ENCODE results near the gene TRAPPC2L. TPM values are rescaled to one million over a fixed set of nuclear protein-coding genes. Genes with fewer than 3 reads are reported as not detected.

The TRAPPC2L gene
- polyA plus RNA-seq, 3 donors = 38.8 to 89.3 (median 82.4) TPM

DNA sequence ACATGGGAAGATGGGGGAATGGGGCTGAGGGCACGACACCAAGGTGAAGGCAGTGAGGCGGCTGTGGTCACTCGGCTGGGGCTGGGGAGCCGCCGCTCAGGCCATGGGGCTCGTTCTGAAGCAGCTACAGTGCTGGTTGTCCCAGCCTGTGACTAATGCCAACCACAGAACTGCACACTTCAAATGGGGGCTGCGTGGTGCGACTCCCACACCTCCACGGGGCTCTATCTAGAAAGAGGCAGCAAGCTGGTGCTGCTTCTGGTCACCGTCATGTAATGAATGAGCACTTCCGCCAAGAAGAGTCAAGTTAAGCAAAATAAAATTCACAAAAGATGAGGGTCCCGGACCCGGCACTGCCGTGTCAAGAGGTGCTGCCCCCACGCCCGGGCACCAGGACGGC lies 20.1 kb upstream of the TRAPPC2L start:
- Histone ChIP-seq H3K27me3 (ENCODE audit: control insufficient read depth in 2 of 2, insufficient read depth in 2 of 2, low read length in 2 of 2) (no peaks in the 10 kb centered on the region), H3K9me3 (replicated peaks in 1 of 2; ENCODE audit: control insufficient read depth in 1 of 2, insufficient read depth in 1 of 2, low read length in 2 of 2) (no peaks in the 10 kb centered on the region), H2AFZ (ENCODE audit: insufficient read depth, low read depth, low read length, poor library complexity, severe bottlenecking) (no peak overlapping the region), H3K27ac (ENCODE audit: low read depth in 1 of 2, low read length in 2 of 2) (no peak overlapping the region), H3K4me2 (replicated peaks; ENCODE audit: extremely low read depth, low read length, poor library complexity, severe bottlenecking) (no peak overlapping the region), H3K36me3 (replicated peaks in 1 of 2; ENCODE audit: control insufficient read depth in 1 of 2, insufficient read depth in 2 of 2, low read length in 2 of 2) (peaks cover 44 to 52% of the 10 kb centered on the region in 2 donors), H4K20me1 (ENCODE audit: insufficient read depth, low read length) (peaks cover 30% of the 10 kb centered on the region), H3K4me1 (ENCODE audit: control insufficient read depth in 1 of 2, insufficient read depth in 2 of 2, low read length in 2 of 2) (peaks cover 24 to 25% of the 10 kb centered on the region in 2 donors), H3K79me2 (ENCODE audit: insufficient read depth, low read length) (no peaks in the 10 kb centered on the region), H3K9ac (ENCODE audit: insufficient read depth, low read length, poor library complexity, severe bottlenecking) (no peak overlapping the region), H3K4me3 (replicated peaks in 1 of 3; ENCODE audit: low read depth in 2 of 3, low read length in 3 of 3) (no peak overlapping the region)
- Mint-ChIP-seq H3K9me3 (no peaks in the 10 kb centered on the region), H3K4me1 (peaks cover 15% of the 10 kb centered on the region), H3K4me3 (no peak overlapping the region), H3K27ac (no peak overlapping the region), H3K36me3 (peaks cover 35 to 51% of the 10 kb centered on the region in 2 donors), H3K27me3 (ENCODE audit: low read depth in 3 of 3) (peaks cover 0 to 2% (median 0%) of the 10 kb centered on the region in 3 donors)
- intact Hi-C loops (cut with micrococcal nuclease) = no loop called here
- DNase-seq = no peak
- no peak for TF ChIP-seq CTCF (IDR thresholded peaks at IDR 0.05)
- 95% methylated on average over 17 of the region's 17 CpGs for WGBS (ENCODE audit: insufficient coverage)

DNA sequence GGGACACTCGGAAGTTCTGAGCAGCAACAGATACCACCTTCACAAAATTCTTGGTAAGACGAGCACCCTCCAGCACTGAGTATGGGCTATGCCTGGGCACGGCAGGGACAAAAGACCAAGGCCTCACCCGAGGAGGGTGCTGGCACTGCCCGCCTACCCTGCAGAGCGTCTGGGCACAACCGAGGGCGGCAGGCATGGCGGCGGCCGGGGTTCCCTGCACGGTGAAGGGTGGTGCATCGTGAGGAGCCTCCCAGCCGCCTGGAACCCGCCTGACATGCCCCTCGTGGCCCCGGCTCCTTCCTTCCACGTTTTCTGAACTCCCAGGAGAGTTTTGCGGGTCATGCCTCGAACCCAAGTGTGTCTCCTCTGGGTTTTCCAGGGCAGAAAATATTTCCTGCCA lies 19.1 kb upstream of the TRAPPC2L start:
- intact Hi-C loops (cut with micrococcal nuclease) = no loop called here

More for the DNA sequence above, 19.1 kb upstream of the TRAPPC2L start:
- Mint-ChIP-seq H3K4me3 (no peak overlapping the region), H3K27me3 (ENCODE audit: low read depth in 3 of 3) (peaks cover 0 to 2% (median 2%) of the 10 kb centered on the region in 3 donors), H3K9me3 (no peaks in the 10 kb centered on the region), H3K36me3 (peaks cover 35 to 60% of the 10 kb centered on the region in 2 donors), H3K4me1 (peaks cover 20% of the 10 kb centered on the region), H3K27ac (no peak overlapping the region)
- Histone ChIP-seq H3K27me3 (ENCODE audit: control insufficient read depth in 2 of 2, insufficient read depth in 2 of 2, low read length in 2 of 2) (no peaks in the 10 kb centered on the region), H2AFZ (ENCODE audit: insufficient read depth, low read depth, low read length, poor library complexity, severe bottlenecking) (no peak overlapping the region), H3K4me2 (replicated peaks; ENCODE audit: extremely low read depth, low read length, poor library complexity, severe bottlenecking) (no peak overlapping the region), H3K27ac (ENCODE audit: low read depth in 1 of 2, low read length in 2 of 2) (no peak overlapping the region), H3K4me1 (ENCODE audit: control insufficient read depth in 1 of 2, insufficient read depth in 2 of 2, low read length in 2 of 2) (peaks cover 24 to 27% of the 10 kb centered on the region in 2 donors), H4K20me1 (ENCODE audit: insufficient read depth, low read length) (peaks cover 40% of the 10 kb centered on the region), H3K36me3 (replicated peaks in 1 of 2; ENCODE audit: control insufficient read depth in 1 of 2, insufficient read depth in 2 of 2, low read length in 2 of 2) (peaks cover 53 to 61% of the 10 kb centered on the region in 2 donors), H3K9me3 (replicated peaks in 1 of 2; ENCODE audit: control insufficient read depth in 1 of 2, insufficient read depth in 1 of 2, low read length in 2 of 2) (no peaks in the 10 kb centered on the region), H3K79me2 (ENCODE audit: insufficient read depth, low read length) (no peaks in the 10 kb centered on the region), H3K4me3 (replicated peaks in 1 of 3; ENCODE audit: low read depth in 2 of 3, low read length in 3 of 3) (no peak overlapping the region), H3K9ac (ENCODE audit: insufficient read depth, low read length, poor library complexity, severe bottlenecking) (no peak overlapping the region)
- no peak for DNase-seq
- no peak for TF ChIP-seq CTCF (IDR thresholded peaks at IDR 0.05)
- WGBS (ENCODE audit: insufficient coverage) = 93% methylated on average over 19 of the region's 20 CpGs
